HUDEP-2 (cell line): ENCODE measurements around the gene CRYAA.

Experiments
- DNase-seq, 76 experiments: peaks; one replicate each; lab custom pipeline; 2025; ENCODE audit not compliant: unreplicated experiment in 76 of 76; lab: John Stamatoyannopoulos, UW

Gene CRYAA

DNA sequence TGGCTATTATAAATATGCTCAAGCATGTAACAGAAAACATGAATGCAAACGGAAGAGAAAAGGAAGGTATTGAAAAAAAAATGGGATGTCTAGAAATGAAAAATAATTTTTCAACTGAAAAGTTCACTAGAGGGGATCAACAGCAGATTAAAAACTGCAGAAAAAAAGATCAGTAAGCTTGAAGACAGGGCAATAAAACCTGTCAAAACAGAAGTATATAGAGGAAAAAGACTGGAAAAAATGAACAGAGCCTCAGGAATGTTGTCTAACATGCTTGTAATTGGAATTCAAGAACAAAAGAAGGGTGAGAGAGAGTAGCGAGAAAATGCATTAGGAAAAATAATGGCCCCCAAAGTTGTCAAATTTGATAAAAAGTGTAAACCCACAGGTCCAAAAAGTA, 29.6 kb downstream of the CRYAA start:
- DNase-seq, result no peak

DNA sequence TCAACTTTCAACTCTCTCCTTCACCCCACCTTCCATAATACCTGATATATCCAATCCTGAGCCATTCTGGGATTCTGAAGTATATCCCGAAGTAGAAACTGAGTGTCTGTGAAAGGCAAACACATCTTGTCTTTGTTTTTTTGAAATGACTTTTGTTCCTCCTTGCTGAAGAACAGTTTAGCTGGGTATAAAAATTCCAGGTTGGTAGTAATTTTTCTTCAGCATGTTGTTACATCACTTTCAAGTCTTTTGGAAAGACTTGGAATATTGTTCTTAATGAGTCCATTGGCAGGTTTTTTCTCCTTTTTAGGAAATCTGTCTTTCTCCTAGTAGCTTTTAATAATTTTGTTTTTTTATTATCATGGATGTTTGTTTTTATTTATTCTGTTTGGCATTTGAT, 32.7 kb downstream of the CRYAA start:
- DNase-seq, result no peak

GRCh38 chr21:43203591-43203990, 34.8 kb downstream of the CRYAA start:
- no peak for DNase-seq

GRCh38 chr21:43204638-43205037, 35.8 kb downstream of the CRYAA start:
- DNase-seq, result no peak

DNA sequence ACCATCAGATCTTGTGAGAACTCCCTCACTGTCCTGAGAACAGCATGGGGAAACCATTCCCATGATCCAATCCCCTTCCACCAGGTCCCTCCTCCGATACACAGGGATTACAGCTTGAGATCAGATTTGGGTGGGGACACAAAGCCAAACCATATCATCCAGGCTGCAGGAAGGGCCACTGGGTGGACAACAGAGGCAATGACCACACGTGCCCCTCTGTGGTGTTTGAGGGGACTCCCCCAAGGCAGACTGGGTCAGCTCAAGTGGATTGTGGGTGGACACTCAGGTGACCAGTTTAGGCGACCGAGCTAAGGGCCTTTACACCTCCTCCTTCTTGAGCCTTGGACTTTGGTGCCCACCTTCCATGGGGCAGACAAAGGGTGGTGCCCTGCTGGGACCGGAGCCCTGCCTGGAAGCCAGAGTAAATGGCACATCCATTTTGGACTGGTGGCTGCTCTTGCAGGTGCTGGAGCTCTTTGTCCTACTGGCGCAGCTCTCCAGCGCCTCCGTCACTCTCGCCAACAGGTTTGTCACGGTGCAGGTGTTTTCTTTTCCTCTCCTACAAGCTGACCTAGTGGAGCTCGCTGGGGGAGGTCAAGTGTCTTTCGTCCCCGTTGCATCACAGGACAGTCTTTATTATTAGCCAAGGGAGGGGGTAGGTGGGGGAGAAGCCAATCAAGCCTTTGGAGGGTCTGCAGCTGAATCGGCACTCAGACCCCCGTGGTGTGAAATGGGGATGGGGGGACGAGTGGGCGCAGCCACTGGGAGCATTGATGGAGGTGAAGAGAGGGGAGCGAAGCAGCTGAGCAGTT, 37.6 kb downstream of the CRYAA start:
- no peak for DNase-seq

DNA sequence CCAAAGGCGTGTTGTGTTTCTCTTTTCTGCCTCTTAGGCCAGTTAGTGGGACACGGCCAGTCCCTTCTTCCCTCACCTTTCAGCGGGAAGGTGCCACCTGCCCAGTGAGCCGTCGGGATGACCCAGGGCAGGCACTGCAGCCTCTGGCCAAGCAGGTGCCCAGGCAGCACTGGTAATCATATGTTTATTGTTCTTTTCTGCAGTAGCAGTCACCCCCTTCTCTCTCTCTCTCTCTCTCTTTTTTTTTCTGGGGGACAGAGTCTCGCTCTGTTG, 38.2 kb downstream of the CRYAA start:
- no peak for DNase-seq

GRCh38 chr21:43207868-43208267, 39.1 kb downstream of the CRYAA start:
- no peak for DNase-seq

GRCh38 chr21:43208561-43209332, 39.9 kb downstream of the CRYAA start:
- DNase-seq, result no peak

DNA sequence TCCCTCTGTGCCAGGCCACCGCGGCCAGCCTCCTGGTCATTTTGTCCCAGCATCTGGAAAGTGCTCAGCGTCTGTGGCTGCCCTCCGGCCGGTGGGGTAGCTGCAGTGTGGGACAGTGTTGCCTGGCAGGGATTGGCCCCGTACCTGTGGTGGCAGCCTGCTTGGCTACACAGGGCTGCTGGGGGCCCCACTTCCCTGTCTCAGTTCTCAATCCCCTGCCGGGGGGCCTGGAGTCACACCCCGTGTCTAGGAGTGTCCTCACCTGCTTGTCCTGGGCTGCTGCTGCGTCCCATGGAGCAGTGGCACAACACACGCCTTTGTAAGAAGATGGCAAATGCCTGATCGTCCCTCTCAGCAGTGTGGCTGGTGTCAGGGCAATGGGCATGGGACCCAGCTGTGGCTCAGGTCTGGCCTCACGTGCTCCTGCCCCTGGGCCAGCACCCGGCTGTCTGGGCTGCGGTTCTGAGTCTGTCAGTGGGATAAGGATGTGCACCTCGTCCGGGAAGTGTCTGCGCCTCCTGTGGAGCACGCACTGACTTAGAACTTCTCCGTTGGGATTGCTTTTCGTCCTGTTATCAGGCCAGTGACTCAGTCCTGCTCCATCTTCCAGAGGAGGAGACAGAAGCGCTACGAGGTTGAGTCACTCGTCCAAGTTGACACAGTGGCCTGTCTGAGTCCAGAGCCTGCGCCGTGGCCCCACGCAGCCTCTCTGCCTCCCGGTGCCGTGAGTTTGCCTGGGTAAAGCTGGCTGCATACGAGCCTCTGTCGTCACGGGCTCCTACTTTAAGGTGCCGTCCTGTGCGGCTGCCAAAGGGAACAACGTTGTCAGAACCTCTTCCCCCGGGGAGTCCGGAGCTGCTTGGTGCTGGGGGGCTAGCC, 41.0 kb downstream of the CRYAA start:
- no peak for DNase-seq

GRCh38 chr21:43210454-43211071, 41.8 kb downstream of the CRYAA start:
- DNase-seq, result no peak

DNA sequence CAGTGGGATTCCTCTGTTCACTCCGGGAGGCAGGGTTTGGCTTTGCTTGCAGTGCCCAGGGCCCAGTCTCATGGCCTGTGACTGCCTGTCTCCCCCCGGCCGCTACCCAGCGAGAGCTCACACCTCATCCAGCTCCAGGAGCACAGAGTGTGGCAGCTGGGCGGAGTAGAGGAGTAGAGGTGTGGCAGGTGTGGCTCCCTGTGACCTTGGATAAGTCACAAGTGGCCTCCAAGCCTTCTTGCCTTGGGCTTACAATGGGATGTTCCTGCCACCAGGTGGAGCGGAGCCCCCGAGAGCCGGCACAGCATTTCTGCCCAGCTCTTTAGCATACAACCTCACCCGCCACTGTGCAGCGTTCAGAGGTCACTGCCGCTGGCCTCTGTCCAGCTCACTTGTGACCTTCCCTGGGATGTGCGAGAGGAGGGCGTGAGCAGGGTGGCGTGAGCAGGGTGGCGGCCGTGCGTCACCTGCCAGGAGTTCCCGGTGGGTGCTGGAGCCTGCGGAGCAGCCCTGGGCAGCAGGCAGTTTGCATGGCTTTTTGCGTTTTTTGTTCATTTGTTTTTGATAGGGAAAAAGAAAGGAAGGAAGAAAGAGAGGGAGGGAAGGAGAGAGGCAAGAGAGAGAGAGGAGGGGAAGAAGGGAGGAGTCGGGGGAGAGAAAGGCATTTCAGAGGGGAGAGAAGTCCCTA, 42.4 kb downstream of the CRYAA start:
- DNase-seq, result no peak

GRCh38 chr21:43211760-43212115, 42.9 kb downstream of the CRYAA start:
- no peak for DNase-seq
